GM18907 (cell line): ENCODE results near the gene DNAJC22.
"Not testable (repeated sequence)": the region's sequence is repeated elsewhere in the genome, so short reads cannot be mapped to it uniquely, and the experiment has no call there.

Source experiments
- ATAC-seq: cut with Tn5 transposase; IDR thresholded peaks from one replicate; pipeline ENCODE4 v1.9.1; 2021; ENCODE audit warnings: mild to moderate bottlenecking, moderate library complexity; ENCODE audit not compliant: unreplicated experiment

The DNAJC22 gene

DNA sequence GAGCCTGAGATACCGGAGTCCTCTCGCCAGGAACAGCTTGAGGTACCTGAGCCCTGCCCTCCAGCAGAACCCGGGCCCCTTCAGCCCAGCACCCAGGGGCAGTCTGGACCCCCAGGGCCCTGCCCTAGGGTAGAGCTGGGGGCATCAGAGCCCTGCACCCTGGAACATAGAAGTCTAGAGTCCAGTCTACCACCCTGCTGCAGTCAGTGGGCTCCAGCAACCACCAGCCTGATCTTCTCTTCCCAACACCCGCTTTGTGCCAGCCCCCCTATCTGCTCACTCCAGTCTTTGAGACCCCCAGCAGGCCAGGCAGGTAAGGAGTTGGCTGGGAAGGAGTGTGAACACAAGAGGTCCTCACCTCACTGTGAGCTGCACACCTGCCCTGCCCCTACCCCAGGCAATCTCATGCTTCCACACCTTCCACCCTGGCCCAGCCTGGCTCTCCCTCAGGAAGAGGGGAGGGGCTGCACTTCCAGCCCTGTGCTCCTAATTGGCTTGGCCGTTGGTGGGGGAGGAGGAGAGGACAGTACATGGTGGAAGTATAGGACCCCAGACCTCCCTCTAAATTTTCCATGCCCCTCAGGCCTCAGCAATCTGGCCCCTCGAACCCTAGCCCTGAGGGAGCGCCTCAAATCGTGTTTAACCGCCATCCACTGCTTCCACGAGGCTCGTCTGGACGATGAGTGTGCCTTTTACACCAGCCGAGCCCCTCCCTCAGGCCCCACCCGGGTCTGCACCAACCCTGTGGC, 15.9 kb upstream of the DNAJC22 start:
- no peak for ATAC-seq

DNA sequence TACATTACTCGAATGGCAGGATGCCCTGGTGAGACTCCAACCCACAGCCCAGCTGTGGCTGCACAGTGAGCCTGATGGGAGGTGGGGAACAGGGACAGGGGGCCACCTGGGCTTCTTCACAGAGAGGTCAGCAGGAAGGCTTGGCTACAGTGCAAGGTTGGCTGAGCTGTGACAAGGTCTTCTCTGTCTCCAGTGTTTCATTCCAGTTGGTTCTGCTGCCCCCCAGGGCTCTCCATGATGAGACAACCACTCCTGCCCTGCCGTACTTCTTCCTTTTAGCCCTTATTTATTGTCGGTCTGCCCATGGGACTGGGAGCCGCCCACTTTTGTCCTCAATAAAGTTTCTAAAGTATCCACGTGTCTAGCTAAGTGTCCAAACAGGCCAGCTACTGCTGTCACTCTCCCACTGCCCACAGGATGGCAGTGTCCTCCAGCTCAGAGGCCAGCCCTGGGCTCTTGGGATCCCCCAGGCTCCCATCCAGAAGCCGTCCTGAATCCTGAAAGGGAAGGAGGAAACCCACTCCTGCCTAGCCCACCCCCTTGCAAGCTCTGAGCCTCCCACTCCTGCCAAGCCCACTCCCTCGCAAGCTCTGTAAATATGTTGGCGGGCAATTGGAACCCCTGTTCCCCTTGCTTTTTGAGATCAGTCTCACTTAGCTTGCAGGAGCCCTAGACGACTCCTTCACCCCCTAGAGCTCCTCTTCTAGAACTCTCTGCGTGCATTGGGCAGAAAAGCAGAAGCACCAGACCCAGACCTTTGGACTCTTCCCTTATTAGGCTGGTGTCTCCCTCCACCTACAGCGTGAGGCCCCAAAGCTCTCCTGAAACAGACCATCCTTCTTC, 15.1 kb upstream of the DNAJC22 start:
- no peak for ATAC-seq

DNA sequence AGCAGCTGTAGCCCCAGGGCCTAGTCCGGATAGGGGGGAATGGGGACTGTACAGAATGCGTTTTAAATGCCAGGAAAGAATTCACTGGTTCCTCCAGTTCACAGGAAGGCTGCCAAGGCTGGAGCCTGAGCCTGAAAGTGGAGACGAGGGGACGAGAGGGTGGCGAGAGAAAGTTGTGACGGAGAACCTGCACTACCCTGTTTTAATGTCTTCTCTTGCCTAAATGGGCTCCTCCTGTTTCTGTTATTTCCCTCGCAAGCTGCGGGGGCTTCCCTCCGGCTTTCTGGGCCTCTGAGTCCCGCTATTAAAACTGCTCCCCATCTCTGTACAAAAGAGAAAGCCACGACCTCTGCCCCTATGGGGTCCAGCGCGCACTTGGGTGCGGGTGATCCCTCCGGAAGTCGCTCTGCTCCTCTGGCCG, 14.2 kb upstream of the DNAJC22 start:
- no peak for ATAC-seq

DNA sequence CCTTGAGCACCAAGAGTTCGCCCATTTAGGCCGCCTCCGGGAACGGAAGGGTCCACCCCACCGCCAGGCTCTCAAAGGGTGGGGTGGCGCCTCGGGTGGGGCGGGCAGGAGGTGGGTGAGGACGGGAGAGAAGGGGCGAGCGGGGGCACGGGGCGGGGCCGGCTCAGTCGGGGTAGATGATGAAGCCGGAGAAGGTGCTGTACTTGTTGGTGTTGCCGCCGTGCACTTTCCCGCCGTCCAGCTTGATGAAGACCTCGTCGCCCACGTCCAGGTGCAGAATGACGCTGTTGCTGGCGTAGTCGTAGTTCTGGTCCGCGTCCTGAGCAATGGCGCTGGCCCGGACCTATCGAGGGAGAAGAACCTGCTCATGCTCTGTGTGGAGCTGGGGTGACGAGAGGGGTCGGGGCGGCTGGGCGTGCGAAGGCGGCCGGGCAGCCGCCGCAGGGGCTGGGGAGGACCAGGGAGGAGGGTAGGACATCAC, 13.8 kb upstream of the DNAJC22 start:
- ATAC-seq = no peak

DNA sequence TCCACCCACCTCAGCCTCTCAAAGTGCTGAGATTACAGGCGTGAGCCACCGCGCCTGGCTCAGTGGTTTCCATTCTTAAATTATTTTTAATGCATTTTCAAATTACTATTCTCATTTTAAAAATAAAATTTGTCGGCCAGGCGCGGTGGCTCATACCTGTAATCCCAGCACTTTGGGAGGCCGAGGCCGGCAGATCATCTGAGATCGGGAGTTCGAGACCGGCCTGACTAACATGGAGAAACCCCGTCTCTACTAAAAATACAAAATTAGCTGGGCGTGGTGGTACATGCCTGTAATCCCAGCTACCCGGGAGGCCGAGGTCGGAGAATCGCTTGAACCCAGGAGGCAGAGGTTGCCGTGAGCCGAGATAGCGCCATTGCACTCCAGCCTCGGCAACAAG, 12.9 kb upstream of the DNAJC22 start:
- ATAC-seq = not testable (repeated sequence)

DNA sequence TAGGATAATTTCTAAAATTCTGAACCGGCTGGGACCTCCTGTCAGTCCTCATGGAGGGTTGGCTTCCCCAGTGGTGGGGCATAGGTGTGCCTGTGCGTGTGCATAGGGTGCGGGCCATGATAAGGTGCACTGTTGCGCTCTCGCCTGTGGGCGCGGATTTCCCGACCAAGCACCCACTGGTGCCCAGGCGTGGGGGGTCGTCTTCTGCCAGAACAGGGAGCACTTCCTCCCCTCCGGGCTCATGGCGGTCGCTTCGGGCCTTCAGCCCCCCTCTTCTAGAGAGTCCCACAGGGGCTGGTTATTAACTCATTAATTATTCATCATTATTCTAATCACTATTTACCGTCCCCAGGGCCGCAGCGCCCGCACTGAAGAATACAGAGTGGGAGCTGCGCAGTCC, 12.5 kb upstream of the DNAJC22 start:
- ATAC-seq = no peak

DNA sequence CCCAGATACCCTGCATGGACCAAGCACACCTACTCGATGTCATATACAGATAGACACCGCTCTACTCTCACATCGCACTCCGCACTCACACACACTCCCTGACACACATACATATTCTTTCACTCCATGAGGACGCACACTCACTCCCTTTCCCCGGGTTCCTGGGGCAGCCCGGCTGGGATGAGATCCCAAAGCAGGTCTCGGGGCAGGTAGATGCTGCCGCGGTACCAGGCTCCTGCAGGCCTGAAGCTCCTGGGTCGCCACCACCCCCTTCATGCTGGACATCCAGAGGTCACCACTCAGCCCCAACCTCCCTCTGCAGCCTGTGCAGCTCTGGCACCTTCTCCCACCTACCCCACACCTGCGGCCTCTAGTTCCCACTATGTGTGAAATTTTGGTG, 12.0 kb upstream of the DNAJC22 start:
- no peak for ATAC-seq

DNA sequence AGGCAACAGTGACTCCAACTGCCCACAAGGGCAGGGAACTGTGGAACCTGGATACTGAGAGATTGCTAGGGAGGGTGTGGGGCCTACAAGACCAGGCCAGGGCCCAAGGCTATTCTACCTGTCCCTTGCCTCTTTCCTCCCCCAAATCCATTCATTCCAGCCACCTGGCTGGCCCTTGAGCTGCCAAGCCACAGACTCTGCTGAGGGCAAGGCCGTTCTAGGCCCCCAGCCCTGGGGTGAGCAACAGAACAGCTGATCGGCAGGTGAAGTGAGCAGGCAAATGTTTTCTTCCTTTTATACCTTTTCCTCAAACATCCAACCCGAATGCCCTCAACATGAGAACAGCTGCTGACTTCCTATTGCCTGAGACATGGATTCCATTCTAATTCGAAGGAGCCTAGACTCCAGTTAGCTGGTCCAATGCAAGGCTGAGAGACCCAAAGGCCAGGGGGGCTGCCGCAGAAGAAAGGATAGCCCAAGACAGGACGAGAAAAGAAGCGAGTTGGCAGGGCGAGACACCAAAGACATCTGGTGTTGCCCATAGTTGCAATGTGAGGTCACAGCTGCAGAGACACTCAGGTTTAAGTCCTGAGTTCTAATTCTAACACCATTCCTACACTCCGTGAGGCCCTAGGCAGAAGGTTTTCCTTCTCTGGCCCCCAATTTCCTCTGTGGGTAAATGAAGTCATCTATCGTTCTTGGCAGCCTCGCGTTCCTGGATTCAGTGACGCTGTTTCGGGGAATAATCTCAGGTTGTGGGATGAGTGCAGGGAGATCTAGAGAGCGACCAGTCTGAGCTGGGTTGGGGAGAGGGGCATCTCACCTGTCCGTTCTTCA, 11.4 kb upstream of the DNAJC22 start:
- no peak for ATAC-seq

DNA sequence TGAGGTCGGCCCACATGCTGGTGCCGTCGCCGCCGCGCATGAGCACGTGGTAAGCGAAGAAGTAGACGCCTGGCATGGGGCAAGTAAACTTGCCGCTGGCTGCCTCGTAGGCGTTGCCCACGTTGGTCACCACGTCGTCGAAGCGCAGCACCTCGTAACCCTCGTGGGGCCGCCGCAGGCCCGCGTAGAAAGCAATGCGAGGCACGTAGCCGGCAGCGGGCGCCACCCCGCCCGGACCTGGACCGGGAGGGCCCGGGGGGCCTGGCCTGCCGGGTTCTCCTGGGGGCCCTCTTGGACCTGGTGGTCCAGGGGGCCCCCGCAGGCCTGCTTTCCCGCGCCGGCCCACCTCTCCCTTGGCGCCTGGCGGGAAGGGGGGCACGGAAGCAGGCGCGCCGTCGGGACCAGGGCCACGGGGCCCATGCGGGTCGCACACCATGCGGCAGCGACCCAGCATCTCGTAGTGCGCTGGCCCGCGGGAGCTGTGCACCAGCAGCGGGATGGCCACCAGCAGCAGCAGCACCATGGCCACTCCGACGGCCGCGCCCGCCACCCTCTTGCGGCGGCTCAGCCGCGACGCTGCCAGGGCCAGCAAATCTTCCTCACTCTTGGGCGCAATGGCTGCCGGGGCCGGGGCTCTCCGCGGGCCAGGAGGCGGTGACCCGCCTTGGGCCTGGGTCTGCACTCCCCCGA, 10.6 kb upstream of the DNAJC22 start:
- ATAC-seq = no peak

DNA sequence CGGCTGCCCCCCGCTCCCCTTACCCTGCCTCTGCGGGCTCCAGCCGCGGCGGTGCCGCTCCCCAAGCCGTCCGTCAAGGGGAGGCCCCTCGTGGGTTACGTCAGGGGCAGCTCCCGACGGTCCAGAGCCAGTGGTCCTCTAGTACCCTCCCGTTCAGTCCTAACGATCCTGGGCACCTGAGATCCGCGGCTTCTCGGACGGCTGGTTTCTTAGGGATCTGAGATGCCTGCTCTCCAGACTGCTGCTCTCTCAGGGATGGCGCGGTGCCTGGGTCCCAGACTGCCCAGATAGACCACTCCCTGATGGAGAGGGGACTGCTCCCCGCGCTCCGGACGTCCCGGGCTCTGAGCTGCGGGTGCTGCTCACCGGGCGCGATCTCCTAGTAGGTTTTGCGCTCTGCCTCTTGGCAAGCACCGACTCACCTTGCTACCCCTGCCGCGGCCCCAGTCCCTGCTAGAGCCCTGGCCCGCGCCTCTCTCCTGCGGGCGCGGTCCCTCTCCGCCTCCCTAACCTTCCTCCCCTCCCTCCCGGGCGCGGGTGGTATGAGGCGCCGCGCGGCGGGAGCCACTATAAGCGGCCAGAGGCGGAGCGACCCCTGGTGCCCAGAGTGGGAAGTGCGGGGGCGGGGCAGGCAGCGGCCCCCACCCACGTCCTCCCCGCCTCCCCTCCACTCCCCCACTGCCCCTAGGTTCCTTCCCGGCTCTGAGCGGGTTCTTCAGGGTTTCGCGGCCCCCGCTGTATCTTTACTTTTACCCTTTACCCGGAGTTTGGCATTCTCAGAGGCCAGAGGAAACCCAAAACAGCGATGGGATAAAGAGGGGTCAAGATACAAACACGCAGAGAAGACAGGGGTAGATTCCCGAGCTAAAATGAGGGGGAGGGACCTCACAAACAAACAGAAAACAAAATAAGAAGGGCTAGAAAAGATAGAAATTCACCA, 9.8 kb upstream of the DNAJC22 start, which contains the start of gene C1QL4:
Gene C1QL4 (minus strand): TSS at position 544 of the 940 bp plus-strand sequence. CDS start 711 bp downstream, outside the sequence.
- peak; percentile 56 for ATAC-seq

DNA sequence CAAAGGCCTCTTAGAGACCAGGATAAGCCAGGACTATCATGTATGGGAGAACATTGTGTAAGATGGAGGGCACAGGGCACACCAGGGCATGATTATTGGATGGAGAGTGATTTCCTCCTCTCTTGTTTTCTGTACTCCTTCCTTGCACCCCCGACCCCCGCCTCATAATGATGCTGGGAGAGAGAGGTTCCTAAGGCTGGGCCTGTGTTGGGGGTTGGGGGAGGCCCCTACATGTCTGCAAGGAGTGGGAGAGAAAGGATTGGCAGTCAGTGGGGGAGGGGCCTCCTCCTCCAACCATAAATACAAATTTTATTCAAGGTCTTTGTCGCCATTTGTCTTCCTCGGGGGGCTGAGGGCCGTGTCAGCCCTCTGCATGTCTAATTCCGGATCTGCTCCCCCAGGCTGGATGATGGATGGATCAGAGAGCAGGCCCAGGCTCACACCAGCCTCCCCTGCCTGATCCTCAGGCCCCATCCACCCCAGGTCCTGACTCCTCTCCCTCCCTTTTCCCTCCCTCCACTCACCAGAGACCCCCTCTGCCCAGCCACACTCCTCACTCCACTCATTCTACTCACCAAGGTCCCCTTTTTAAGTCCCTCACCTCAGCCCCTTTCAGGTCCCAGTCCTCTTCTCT, 7.7 kb upstream of the DNAJC22 start:
- ATAC-seq = no peak

DNA sequence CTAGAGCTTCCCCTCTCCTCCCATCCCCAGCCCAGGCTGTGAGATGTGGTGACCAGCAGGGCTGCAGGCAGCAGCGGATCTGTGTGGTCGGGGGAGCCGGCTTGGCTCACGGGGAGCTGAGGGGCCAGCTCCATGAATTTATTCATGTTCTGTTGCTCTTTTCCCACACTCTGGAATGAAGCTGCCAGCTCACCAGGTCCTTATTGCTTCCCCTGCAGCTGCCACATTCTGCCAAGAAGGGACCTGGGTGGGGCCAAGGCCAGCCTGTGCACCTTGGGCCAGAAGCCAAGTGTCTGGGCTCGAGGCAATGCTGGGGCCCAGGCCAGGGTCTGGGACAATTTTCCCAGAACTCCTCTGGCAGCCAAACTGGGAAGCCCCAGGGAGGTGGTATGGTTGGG, 7.2 kb upstream of the DNAJC22 start:
- ATAC-seq = no peak

DNA sequence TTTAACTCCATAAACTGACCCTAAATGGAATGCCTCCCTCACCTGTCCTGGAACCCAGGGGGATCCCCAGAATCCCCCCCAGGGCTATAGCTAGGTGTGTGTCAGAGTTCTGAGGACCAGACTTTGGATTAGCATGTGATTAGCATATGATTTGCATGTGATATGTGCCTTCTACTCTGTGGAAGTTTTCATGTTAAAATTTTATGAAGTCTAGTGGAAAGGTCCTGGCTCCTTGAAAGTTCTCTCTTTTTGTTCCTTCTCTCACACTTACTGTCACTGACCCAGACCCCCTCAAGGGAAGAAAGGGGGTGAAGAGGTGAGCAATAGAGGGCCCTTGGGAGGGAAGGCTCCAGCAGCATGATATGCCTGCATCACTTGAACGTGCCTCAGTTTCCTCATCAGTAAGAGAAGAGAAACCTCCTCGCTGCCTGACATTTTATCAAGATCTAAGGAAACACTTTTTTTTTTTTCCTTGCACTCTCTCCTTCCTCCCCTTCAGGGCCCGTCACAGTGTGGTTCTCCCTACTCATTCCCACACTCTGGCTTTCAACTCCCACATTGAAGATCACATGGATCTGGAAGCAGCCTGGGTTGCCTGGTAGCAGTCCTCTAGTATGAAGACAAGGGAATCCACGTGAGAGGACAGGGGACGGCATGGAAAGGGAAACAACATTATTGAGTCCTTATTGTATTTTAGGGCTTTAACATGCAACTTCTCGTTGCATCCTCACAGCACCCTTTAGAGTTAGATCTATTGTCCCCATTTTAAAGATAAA, 6.4 kb upstream of the DNAJC22 start:
- ATAC-seq = no peak

DNA sequence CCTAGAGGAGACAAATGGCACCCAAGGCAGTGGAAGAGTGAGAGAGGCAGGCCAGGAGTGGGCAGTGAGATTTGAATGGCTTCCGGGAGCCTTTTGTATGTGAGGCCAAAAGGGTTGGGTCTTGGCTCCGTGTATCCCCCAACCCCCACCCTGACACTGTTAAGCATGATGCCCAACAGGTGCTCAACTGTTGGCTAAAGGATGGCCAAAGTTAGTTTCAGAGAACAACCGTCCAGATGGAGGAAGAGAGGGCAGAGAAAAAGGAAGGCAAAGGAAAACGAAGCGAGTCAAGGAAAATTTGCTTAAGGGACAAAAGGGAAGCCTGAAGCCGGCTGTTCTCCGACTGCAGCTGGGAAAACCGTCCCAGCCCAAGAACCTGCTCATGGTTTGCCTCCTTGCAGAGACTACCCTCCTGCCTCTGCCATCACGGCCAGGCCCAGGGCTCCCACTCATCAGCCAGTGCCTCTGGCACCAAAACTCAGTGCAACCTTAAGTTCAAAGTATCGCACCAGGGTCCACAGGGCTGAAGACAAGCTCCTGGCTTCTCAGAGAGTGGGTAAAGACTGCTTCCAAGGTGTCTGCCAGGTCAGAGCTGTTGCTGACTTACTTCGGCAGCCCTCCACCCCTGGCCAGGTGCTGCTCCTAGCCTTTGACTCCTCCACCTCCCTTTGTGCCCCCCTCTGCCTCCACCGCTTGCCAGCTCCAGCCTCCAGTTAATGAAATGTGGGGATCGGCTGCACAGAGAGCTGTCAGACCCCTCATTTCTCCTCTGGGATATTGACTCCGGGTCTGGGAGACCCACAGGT, 5.5 kb upstream of the DNAJC22 start:
- no peak for ATAC-seq

DNA sequence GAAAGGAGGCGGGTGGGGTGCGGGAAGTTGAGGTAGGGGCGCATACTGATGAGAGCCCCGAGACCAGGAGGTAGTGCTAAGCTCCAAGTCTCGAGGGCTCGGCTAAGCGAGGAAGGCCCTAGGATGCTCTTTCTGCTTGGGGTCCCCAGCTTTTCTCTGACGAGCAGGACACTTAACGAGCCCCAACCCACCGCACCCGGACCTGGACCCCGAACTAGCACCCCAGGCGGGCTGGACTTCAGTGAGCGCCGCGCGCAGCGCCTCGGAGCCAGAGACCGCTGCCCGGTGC, 5.0 kb upstream of the DNAJC22 start:
- no peak for ATAC-seq

DNA sequence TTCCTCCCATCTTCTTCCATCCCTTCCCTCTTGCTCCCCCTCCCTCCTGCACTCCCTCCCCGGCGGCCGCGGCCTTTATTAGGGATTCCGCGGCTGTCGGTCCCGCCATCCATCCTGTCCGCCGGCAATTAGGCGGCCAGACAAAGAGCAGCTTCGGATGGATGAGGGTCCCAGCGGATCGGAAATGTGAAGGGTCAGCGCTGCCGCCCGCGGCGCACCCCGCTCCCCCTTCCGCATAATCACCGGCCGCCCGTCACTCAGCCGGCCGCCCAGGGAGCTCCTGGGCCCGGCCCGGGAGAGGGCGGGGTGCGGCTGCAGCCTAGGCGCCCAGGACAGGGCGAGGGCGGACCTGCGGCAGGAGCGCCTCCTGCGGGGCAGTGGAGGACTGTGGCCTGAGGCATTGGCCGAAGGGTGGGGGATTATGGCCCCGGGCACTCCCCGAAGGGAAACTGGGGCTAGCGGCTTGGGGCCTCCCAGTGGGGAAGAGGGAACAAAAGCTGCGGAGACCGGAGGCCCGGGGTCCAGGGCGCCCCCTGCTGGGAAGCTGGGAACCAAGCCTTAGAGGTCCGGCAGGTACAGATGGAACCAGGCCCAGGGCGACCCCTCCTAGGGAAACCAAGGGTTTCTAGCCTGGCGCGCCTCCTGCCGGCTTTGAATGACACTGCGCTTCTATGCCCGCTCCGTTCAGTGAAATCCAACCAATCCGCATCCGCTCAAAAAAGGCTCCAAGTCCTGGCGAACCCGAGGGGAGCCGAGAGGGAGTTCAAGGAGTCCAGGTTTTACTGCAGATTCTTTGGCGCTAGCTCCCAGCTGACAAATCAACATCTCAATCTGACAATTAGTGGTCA, 4.4 kb upstream of the DNAJC22 start:
- peak; percentile 81 for ATAC-seq
